Activated CD4-positive, alpha-beta T cell treated with anti-CD3 and anti-CD28 coated beads, Interleukin-2, amount 50 U/mL, for 4 hours (primary cell): ENCODE data around the gene TREX2.

Experiments
- DNase-seq, 2 experiments: peaks; one replicate each; pipeline ENCODE4 v3.0.0-alpha.2; 2020

Gene TREX2

GRCh38 chrX:153454901-153455550, 9.2 kb upstream of the TREX2 start:
- DNase-seq = no peak

- no peak for DNase-seq
Measured at GRCh38 chrX:153450949-153451277, 5.1 kb upstream of the TREX2 start.

- no peak for DNase-seq
Measured at GRCh38 chrX:153450114-153450948, 4.5 kb upstream of the TREX2 start.

GRCh38 chrX:153449368-153450113, 3.7 kb upstream of the TREX2 start:
- DNase-seq = no peak

- DNase-seq = no peak
Measured at GRCh38 chrX:153448556-153449367, 2.9 kb upstream of the TREX2 start.

GRCh38 chrX:153447581-153447960, 1.7 kb upstream of the TREX2 start:
- DNase-seq = no peak

GRCh38 chrX:153446950-153447580, 1.2 kb upstream of the TREX2 start:
- no peak for DNase-seq

- DNase-seq = no peak
Measured at GRCh38 chrX:153446636-153446936, 730 bp upstream of the TREX2 start.

- no peak for DNase-seq
Measured at GRCh38 chrX:153445106-153445855, 575 bp downstream of the TREX2 start.

GRCh38 chrX:153444333-153445011, 1.4 kb downstream of the TREX2 start:
- DNase-seq = no peak

- DNase-seq = no peak
Measured at GRCh38 chrX:153443476-153444332, 2.2 kb downstream of the TREX2 start.

GRCh38 chrX:153442463-153442862, 3.4 kb downstream of the TREX2 start:
- no peak for DNase-seq

GRCh38 chrX:153441981-153442380, 3.9 kb downstream of the TREX2 start:
- DNase-seq = no peak

- DNase-seq = no peak
Measured at GRCh38 chrX:153441296-153441695, 4.6 kb downstream of the TREX2 start.

GRCh38 chrX:153440556-153441135, 5.2 kb downstream of the TREX2 start:
- DNase-seq = no peak

GRCh38 chrX:153439977-153440376, 5.9 kb downstream of the TREX2 start:
- DNase-seq = no peak

GRCh38 chrX:153438532-153438931, 7.3 kb downstream of the TREX2 start:
- DNase-seq = no peak

- no peak for DNase-seq
Measured at GRCh38 chrX:153435845-153436244, 10.0 kb downstream of the TREX2 start.

GRCh38 chrX:153434801-153435200, 11.1 kb downstream of the TREX2 start:
- DNase-seq = no peak

GRCh38 chrX:153433781-153434285, 12.0 kb downstream of the TREX2 start:
- no peak for DNase-seq
